Lower leg skin (tissue), 3 donors: ENCODE measurements around the gene CADM1.

ENCODE experiments used
- CTCF ChIP-seq, 3 donors: fragments of 450-650 bp; IDR thresholded peaks; one replicate each; pipeline ENCODE4 v1.5.1; 2016; ENCODE audit warnings: antibody characterized with exemption in 3 of 3, mild to moderate bottlenecking in 3 of 3, moderate library complexity in 2 of 3
- POLR2A ChIP-seq, 2 donors: fragments of 450-650 bp; IDR thresholded peaks; one replicate each; pipeline ENCODE4 v1.6.1; 2016 to 2017; ENCODE audit warnings: antibody characterized with exemption in 2 of 2, mild to moderate bottlenecking in 1 of 2, moderate library complexity in 1 of 2

DNA sequence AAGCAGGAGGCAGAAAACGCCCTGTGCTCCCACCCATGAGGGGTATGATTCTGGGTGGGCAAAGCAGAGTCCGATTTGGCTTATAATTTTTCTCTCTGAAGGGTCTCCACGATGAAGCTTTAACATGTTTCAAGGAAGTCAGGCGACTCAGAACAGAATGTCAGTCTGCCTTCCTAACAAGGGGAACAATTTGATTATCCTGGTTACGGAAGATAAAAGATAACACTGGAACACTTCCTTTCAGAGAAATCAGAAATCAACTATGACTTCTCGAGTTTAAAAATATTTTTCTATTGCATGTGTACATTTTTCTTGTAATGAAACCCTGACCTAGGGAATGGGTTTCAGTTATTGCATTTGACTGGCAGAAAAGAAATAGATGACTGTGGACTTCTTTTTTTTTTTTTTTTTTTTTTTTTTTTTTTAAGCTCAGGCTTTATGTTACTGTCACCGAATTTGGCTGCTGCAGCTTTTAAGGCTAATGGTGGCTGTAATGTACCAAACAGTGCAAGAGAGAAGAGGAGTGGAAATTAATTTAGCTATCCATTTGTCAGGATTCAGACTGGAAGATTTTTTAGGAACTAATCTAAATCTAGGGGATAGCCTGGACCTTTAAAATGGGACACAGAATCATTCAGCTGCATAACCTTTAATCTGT lies 297.7 kb downstream of the CADM1 start:
- no peak for TF ChIP-seq CTCF (IDR thresholded peaks at IDR 0.05)
- TF ChIP-seq POLR2A (IDR thresholded peaks at IDR 0.05) = no peak
